PC-9 (cell line): ENCODE measurements around the gene AUH.

ENCODE experiments used
- EZH2 ChIP-seq: fragments of 200-600 bp; sonication (generic); IDR thresholded peaks from 2 replicates; pipeline ENCODE4 v1.8.0; 2017; ENCODE audit warnings: antibody characterized with exemption, low read depth
- TF ChIP-seq, protein P1 (sequence below): fragments of 200-600 bp; sonication (generic); conservative IDR thresholded peaks from 2 replicates; pipeline ENCODE4 v1.6.1; 2017; ENCODE audit warnings: mixed run types, antibody characterized with exemption, mild to moderate bottlenecking, moderate library complexity

- no peak for TF ChIP-seq EZH2
- TF ChIP-seq, protein P1, sequence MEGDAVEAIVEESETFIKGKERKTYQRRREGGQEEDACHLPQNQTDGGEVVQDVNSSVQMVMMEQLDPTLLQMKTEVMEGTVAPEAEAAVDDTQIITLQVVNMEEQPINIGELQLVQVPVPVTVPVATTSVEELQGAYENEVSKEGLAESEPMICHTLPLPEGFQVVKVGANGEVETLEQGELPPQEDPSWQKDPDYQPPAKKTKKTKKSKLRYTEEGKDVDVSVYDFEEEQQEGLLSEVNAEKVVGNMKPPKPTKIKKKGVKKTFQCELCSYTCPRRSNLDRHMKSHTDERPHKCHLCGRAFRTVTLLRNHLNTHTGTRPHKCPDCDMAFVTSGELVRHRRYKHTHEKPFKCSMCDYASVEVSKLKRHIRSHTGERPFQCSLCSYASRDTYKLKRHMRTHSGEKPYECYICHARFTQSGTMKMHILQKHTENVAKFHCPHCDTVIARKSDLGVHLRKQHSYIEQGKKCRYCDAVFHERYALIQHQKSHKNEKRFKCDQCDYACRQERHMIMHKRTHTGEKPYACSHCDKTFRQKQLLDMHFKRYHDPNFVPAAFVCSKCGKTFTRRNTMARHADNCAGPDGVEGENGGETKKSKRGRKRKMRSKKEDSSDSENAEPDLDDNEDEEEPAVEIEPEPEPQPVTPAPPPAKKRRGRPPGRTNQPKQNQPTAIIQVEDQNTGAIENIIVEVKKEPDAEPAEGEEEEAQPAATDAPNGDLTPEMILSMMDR: no peak
Observed at GRCh38 chr9:91179237-91180138, 182.2 kb downstream of the AUH start.
